ENCODE measurements around the gene MAN1C1.

Gene MAN1C1

GRCh38 chr1:25773441-25774125, 157.0 kb downstream of the MAN1C1 start:
- Mint-ChIP-seq H3K4me3 (peak overlapping the region; percentile 74), H3K9me3 (no peaks in the 10 kb centered on the region), H3K36me3 (ENCODE audit: insufficient read depth) (peaks cover 3% of the 10 kb centered on the region), H3K27me3 (no peaks in the 10 kb centered on the region), H3K27ac (ENCODE audit: low read depth) (peak overlapping the region; percentile 91), H3K4me1 (peaks cover 44% of the 10 kb centered on the region)
- ATAC-seq (replicated peaks; ENCODE audit: extremely low read depth, poor library complexity, severe bottlenecking) (no peak), DNase-seq (ENCODE audit: low spot score in 2 of 2) (no peak)

DNA sequence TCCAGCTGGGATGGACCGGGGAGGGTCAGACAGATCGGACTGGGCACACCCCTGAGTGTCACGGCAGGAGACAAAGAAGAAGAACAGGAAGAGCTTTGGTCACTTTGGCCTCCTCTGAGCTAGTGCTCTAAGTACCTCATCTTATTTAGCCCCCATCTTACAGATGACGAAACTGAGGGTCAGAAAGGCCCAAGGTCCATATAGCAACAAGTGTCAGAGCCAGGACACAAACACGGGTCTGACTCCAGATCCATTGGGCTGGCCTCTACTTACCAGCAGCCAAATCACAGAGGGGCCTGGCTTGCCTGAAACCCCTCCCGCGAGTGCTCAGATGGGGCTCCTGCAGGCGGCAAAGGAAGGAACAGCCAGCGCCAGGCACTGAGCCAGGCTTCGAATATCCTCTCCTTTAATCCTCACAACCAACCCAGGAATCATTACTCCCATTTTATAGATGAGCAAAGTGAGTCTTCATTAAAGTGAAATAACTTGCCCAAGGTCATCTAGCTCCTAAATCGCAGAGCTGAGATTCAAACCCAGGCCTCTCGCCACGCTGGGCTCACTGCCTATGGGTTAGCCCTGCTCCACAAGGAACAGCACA, 157.7 kb downstream of the MAN1C1 start:
- Mint-ChIP-seq H3K36me3 (ENCODE audit: insufficient read depth) (peaks cover 3% of the 10 kb centered on the region), H3K27me3 (no peaks in the 10 kb centered on the region), H3K27ac (ENCODE audit: low read depth) (peak overlapping the region; percentile 91), H3K4me1 (peaks cover 44% of the 10 kb centered on the region), H3K9me3 (no peaks in the 10 kb centered on the region), H3K4me3 (peak overlapping the region; percentile 74)
- no peak for ATAC-seq (replicated peaks; ENCODE audit: extremely low read depth, poor library complexity, severe bottlenecking)
- no peak for DNase-seq (ENCODE audit: low spot score in 2 of 2)

- Mint-ChIP-seq H3K36me3 (ENCODE audit: insufficient read depth) (peaks cover 3% of the 10 kb centered on the region), H3K4me3 (peak overlapping the region; percentile 74), H3K27ac (ENCODE audit: low read depth) (peak overlapping the region; percentile 91), H3K4me1 (peaks cover 42% of the 10 kb centered on the region), H3K9me3 (no peaks in the 10 kb centered on the region), H3K27me3 (no peaks in the 10 kb centered on the region)
- DNase-seq (ENCODE audit: low spot score in 2 of 2) (peak; percentile 56 to 85), ATAC-seq (replicated peaks; ENCODE audit: extremely low read depth, poor library complexity, severe bottlenecking) (peak; percentile 94)
These were observed 158.6 kb downstream of the MAN1C1 start for GRCh38 chr1:25774921-25775771.

DNA sequence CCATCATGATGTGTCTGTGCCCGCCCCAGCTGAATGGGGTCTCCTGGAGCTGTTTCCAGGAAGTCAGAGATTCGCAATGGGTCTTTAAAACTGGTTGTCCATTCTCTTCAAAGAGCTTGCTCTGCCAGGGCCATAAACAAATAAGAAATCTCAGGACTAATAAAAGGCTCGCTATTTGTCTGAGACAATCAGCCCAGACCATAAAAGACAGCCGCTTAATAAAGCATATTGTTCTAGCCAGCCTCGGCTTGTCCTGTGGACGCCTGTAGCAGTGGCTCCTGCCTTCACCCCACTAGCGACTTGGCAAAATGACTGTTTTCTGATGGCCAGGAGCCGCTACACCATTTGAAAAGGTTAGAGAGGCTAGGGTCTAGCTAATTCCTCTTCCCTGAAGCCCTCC, 162.8 kb downstream of the MAN1C1 start:
- Mint-ChIP-seq H3K27me3 (no peaks in the 10 kb centered on the region), H3K4me1 (peaks cover 15% of the 10 kb centered on the region), H3K9me3 (no peaks in the 10 kb centered on the region), H3K36me3 (ENCODE audit: insufficient read depth) (no peaks in the 10 kb centered on the region), H3K27ac (ENCODE audit: low read depth) (no peak overlapping the region), H3K4me3 (no peak overlapping the region)
- ATAC-seq (replicated peaks; ENCODE audit: extremely low read depth, poor library complexity, severe bottlenecking) (no peak), DNase-seq (ENCODE audit: low spot score in 2 of 2) (no peak)

- no peak overlapping the region for H3K4me3 Mint-ChIP-seq
- DNase-seq (ENCODE audit: low spot score in 2 of 2) = no peak
- peaks cover 2% of the 10 kb centered on the region for H3K36me3 Mint-ChIP-seq (ENCODE audit: insufficient read depth)
- no peak overlapping the region for H3K27ac Mint-ChIP-seq (ENCODE audit: low read depth)
- no peak for ATAC-seq (replicated peaks; ENCODE audit: extremely low read depth, poor library complexity, severe bottlenecking)
- H3K4me1 Mint-ChIP-seq = peaks cover 10% of the 10 kb centered on the region
- H3K9me3 Mint-ChIP-seq = no peaks in the 10 kb centered on the region
- H3K27me3 Mint-ChIP-seq = no peaks in the 10 kb centered on the region
These were observed 163.3 kb downstream of the MAN1C1 start for GRCh38 chr1:25779894-25780293.

GRCh38 chr1:25780318-25781129, 163.9 kb downstream of the MAN1C1 start:
- H3K4me3 Mint-ChIP-seq = no peak overlapping the region
- H3K27ac Mint-ChIP-seq (ENCODE audit: low read depth) = no peak overlapping the region
- no peaks in the 10 kb centered on the region for H3K9me3 Mint-ChIP-seq
- peaks cover 3% of the 10 kb centered on the region for H3K4me1 Mint-ChIP-seq
- ATAC-seq (replicated peaks; ENCODE audit: extremely low read depth, poor library complexity, severe bottlenecking) (no peak), DNase-seq (ENCODE audit: low spot score in 2 of 2) (no peak)
- H3K36me3 Mint-ChIP-seq (ENCODE audit: insufficient read depth) = peaks cover 2% of the 10 kb centered on the region
- H3K27me3 Mint-ChIP-seq = no peaks in the 10 kb centered on the region

DNA sequence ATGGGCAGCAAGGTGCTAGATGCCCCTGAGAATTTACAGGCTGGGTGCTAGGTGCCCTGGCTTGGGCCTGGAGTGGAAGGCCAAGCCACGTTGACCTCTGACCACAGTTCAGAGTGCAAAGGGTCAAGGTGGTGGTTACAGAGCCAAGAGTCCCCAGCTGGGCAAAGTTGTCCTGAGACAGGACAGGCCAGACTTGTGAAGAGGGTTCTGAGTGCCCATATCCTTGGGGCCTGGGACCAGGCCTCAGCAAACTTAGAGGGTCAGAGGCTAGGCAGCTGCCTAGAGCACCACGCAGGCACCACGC, 164.5 kb downstream of the MAN1C1 start:
- DNase-seq (ENCODE audit: low spot score in 2 of 2) (no peak), ATAC-seq (replicated peaks; ENCODE audit: extremely low read depth, poor library complexity, severe bottlenecking) (no peak)
- no peaks in the 10 kb centered on the region for H3K27me3 Mint-ChIP-seq
- H3K9me3 Mint-ChIP-seq = no peaks in the 10 kb centered on the region
- no peak overlapping the region for H3K27ac Mint-ChIP-seq (ENCODE audit: low read depth)
- H3K4me3 Mint-ChIP-seq = no peak overlapping the region
- H3K4me1 Mint-ChIP-seq = no peaks in the 10 kb centered on the region
- H3K36me3 Mint-ChIP-seq (ENCODE audit: insufficient read depth) = peaks cover 3% of the 10 kb centered on the region

- Mint-ChIP-seq H3K27ac (ENCODE audit: low read depth) (no peak overlapping the region), H3K4me3 (no peak overlapping the region), H3K27me3 (no peaks in the 10 kb centered on the region), H3K4me1 (no peaks in the 10 kb centered on the region), H3K36me3 (ENCODE audit: insufficient read depth) (peaks cover 6% of the 10 kb centered on the region), H3K9me3 (no peaks in the 10 kb centered on the region)
- no peak for DNase-seq (ENCODE audit: low spot score in 2 of 2)
- ATAC-seq (replicated peaks; ENCODE audit: extremely low read depth, poor library complexity, severe bottlenecking) = no peak
These were observed 166.1 kb downstream of the MAN1C1 start for GRCh38 chr1:25782608-25783201.

DNA sequence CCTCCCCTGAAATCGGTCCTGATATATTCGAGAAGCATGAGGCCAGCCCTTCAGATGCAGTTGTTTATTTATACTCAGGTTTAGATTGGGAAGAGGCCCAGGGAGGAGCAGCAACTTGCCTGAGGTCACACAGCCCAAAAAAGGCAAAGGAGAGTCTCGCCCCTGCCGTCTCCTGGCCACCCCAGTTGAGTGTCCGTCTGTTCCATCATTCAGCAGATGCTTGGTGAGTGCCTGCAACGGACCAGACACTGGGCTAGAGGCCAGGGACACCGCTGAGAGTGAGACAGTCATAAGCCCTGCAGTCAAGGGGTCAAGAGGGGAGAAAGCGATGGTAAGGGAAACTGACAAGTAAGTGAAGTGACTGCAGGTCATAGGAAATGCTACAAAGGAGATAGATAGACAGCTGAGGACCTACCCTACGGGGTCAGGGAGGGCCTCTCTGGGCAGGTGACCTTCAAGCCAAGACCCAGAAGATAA, 168.0 kb downstream of the MAN1C1 start:
- no peak overlapping the region for H3K27ac Mint-ChIP-seq (ENCODE audit: low read depth)
- no peak overlapping the region for H3K4me3 Mint-ChIP-seq
- H3K4me1 Mint-ChIP-seq = no peaks in the 10 kb centered on the region
- H3K36me3 Mint-ChIP-seq (ENCODE audit: insufficient read depth) = peaks cover 6% of the 10 kb centered on the region
- ATAC-seq (replicated peaks; ENCODE audit: extremely low read depth, poor library complexity, severe bottlenecking) (no peak), DNase-seq (ENCODE audit: low spot score in 2 of 2) (no peak)
- no peaks in the 10 kb centered on the region for H3K9me3 Mint-ChIP-seq
- H3K27me3 Mint-ChIP-seq = no peaks in the 10 kb centered on the region

- H3K4me1 Mint-ChIP-seq = no peaks in the 10 kb centered on the region
- no peaks in the 10 kb centered on the region for H3K9me3 Mint-ChIP-seq
- no peaks in the 10 kb centered on the region for H3K27me3 Mint-ChIP-seq
- DNase-seq (ENCODE audit: low spot score in 2 of 2) (no peak), ATAC-seq (replicated peaks; ENCODE audit: extremely low read depth, poor library complexity, severe bottlenecking) (no peak)
- no peak overlapping the region for H3K27ac Mint-ChIP-seq (ENCODE audit: low read depth)
- peaks cover 6% of the 10 kb centered on the region for H3K36me3 Mint-ChIP-seq (ENCODE audit: insufficient read depth)
- no peak overlapping the region for H3K4me3 Mint-ChIP-seq
These were observed 168.9 kb downstream of the MAN1C1 start for GRCh38 chr1:25785333-25786067.

DNA sequence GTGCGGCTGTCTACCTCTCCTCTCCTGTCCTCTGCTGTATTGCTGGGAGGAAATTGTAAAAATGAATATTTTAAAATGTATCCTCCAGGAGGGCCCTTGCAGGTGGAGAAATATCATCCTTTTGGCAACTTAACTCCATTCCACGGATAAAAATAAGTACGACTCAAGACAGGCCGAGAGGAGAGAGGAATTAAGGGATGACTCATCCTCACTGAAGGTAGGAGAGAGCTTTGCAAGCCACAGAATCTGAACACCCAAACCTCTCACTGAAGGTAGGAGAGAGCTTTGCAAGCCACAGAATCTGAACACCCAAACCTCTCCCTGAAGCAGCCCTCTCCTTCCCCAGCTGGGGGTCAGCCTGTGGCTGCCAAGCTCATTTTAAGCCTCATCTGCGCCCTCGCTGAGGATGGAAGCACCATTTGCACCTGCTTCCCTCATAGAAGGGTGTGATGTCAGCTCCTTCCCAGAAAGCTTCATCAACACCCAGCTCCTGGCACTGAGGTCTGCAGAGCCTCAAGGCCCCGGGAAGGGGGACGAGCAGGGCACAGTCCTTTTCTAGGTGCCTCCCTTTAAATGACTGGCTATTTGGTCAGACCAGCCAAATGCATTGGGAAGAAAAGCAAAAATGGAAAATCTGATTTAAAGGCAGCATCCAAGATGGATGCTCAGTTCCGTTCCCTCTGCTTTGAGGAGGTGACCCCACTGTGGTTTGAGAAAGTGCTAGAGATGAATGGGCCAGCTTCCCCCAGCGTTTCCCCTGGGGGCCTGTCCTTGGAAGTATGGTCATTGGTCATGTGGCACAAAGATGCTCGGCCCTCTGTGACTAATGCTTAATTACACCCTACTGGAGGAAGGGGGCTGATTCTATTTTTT, 170.5 kb downstream of the MAN1C1 start:
- ATAC-seq (replicated peaks; ENCODE audit: extremely low read depth, poor library complexity, severe bottlenecking) = no peak
- Mint-ChIP-seq H3K27me3 (no peaks in the 10 kb centered on the region), H3K4me3 (no peak overlapping the region), H3K27ac (ENCODE audit: low read depth) (peak overlapping the region; percentile 51), H3K4me1 (no peaks in the 10 kb centered on the region), H3K36me3 (ENCODE audit: insufficient read depth) (peaks cover 6% of the 10 kb centered on the region), H3K9me3 (no peaks in the 10 kb centered on the region)
- no peak for DNase-seq (ENCODE audit: low spot score in 2 of 2)

Measured in central memory CD8-positive, alpha-beta T cell (primary cell).